Stimulated activated CD4-positive, alpha-beta T cell treated with anti-CD3 and anti-CD28 coated beads, Interleukin-15, amount 100 ng/mL, for 1 hour (primary cell): Measurements from ENCODE around the gene PCDHGB1.
"Not testable (repeated sequence)": the region's sequence is repeated elsewhere in the genome, so short reads cannot be mapped to it uniquely, and the experiment has no call there.

Source experiments
- DNase-seq, 2 donors: peaks; one replicate each; pipeline ENCODE4 v3.0.0-alpha.2; 2020; ENCODE audit warnings: low read depth in 1 of 2, low spot score in 1 of 2

Gene PCDHGB1

DNA sequence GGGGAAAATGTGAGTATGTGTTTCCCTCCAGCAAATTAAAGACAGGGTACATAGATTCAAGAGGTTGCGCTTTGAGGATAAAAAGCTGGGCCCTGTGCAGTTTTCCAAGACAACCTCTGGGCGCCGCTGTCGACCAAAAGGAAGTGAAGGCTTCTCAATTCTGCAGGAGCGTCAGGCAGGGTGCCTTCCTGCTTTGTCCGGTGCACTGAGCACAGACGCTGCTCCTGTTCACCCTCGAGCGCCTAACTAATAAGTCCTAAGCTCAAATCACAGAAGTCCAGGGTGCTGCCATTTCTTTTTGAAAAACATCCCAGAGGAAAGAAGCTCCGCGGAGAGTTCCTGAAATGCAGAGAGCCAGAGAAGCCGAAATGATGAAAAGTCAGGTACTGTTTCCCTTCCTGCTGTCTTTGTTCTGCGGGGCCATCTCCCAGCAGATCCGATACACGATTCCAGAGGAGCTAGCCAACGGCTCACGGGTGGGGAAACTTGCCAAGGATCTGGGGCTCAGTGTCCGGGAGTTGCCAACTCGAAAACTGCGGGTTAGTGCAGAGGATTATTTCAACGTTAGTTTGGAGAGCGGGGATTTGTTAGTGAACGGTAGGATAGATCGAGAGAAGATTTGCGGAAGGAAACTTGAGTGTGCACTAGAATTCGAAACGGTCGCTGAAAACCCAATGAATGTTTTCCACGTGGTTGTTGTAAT is at the start of gene PCDHGB1:
Gene PCDHGB1 (plus strand): TSS at position 183 of the 703 bp plus-strand sequence. CDS start 162 bp downstream, at position 345.
- DNase-seq: no peak

DNA sequence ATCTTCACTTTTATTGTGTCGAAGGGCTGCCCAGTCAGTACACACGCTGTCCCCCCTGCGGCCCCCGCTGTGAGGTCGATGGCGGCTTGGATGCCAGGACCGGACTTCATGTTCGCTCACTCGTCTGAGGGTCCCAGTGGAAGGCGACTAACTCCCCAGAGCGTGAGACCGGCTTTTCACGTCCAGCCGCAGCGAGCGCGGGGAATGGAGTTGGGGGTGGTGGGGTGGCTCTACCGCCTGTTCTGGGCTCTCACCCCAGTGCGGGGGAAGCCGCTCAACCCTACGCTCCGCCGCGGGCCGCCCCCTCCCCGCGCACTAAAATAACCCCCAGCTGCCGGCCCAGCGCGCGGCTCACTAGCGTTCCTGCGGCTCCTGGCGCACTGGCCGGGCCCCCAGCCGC is 46.1 kb upstream of the PCDHGB1 start, which contains the start of gene SLC25A2:
Gene SLC25A2 (minus strand): TSS at position 294 of the 400 bp plus-strand sequence. CDS start 184 bp downstream, at position 110.
- DNase-seq: no peak

DNA sequence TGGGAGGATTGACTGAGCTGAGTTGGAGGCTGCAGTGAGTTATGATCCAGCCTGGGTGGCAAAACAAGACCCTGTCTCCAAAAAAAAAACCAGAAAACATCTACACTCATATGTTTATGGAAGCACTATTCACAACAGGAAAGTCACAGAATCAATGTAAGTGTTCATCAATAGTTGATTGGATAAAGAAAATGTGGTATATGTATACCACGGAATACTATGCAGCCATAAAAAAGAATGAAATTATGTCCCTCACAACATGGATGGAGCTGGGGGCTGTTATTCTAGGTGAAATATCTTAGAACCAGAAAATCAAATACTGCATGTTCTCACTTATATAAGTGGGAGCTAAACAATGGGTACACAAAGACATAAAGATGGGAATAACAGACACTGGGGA is 43.3 kb upstream of the PCDHGB1 start:
- DNase-seq: no peak

DNA sequence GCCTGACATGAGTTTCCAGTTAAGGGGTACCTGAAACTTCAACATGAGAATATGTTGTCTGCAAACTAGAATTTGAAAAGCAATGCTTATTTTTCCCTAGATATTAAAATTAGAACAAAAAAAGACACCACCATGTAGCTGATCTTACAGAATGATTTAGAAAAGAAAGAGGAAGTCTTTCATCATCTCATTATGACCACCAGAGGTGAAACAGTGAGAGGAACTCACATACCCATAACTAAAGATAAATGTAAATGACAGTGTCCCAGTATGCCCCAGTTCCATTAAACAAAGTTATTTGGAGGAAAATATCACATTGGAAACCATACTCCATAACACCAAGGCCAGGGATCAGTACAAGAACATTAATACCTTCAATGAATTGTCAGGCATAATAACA is 36.2 kb upstream of the PCDHGB1 start:
- no peak for DNase-seq

DNA sequence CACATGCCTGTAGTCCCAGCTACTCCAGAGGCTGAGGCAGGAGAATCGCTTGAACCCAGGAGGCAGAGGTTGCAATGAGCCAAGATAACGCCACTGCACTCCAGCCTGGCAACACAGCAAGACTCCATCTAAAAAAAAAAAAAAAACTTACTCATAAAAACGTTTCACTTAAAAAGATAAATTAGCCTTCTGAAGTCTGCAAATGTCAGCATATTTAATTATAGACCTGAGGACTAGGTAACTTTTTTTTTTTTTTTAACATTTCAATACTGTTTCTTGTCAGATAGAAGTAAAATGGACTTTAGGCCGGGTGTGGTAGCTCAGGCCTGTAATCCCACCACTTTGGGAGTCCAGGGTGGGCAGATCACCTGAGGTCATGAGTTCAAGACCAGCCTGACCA is 32.9 kb upstream of the PCDHGB1 start:
- DNase-seq: not testable (repeated sequence)

DNA sequence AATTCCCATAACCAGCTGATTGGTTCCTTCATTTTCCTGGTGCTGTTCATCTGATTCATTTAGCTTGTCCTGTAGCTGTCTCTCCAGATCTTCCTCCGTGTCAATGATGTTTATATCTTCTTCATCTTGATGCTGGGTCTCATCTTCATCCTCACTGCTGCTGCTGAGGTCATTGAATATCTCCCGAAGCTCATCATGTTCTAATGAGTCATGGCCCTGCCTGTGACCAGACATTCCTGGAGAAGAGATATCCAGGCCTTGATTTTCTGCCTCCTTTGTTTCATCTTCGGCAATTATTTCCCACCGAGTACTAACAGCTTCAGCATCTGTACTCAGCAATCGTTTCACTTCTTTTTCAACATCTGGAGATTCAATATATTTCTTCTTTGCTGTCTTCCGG is 30.7 kb upstream of the PCDHGB1 start:
- DNase-seq: no peak

DNA sequence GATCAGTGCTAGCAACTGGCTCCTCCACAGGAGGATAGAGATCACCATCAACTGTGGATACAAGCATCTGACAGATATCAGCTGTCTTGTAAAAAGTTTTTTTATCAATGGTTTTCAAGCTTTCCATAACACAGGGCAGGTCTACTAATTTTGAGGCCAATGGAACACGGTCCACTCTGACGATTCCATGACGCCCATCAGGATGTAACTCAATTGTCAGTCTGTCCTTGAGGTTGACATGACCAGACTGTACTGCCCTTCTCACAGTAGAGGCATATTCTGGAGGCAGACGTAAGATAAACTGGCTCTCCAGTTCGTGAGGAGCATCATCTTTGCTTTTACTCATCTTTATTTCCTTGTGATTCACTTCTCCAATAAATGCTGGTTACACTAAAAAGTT is 30.2 kb upstream of the PCDHGB1 start:
- no peak for DNase-seq

DNA sequence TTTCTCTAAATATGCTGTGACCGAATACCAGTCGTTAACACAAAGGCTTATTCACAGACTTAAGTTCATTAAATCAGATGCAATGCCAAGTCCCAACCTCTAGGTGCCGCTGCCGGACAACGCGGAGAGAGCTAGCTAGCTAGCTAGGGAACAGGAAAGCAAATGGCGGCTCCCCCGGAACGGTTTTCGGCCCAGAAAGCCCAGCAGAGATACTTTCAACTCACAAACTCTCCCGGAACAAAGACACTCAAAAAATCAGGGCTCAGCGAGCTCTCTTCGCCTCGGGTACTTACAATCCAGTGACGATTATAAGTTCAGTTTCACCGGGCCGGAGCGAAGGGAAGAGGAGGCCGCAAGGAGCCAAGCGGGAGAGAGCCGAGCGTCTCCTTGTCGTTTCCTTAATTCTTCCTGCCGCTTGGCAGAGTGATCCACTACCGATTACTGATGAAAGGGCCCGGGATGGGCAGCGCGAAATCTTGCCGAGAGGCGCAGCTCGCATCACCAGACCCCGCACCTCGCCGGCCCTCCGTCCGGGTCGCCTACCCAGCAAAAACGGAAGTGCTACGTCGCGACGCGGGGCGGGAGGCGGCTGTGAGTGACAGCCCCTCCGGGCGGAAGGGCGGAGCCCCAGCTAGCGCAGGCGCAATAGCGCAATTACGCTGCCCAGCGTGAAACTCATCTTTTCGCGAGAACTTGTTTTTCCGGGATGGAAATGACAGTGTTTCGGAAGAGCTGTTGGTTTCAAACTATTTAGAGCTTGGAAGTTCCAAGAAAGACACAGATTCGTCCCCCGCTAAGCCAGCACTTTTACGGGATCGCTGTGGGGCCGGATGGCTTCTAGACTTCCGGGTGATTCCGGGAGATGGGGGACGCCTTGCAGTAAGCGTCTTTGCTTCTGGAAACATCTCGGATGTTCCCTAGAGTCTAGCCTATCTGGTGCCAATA is 29.4 kb upstream of the PCDHGB1 start, which contains the start of gene TAF7:
Gene TAF7 (minus strand): TSS at position 560 of the 945 bp plus-strand sequence. CDS start 740 bp downstream, outside the sequence.
- peak; percentile 82 to 87 for DNase-seq

DNA sequence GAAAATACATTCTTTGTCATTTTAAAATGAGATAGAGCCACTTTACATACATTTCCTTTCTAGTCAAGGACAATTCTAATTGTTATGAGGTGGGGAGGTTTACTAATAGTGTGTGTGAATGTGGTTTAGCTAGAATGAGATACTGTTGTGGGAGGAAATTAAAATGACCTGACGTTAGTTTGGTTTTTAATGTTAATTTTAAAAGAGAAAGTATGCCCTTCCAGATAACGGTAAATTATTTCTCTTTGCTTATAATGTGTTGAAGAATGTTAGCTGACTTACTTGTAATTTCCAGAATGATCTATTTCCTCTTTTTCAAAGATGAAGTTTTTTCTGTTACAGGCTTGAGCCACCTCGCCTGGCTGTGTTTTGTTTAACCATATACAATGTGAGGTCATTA is 27.6 kb upstream of the PCDHGB1 start:
- no peak for DNase-seq

DNA sequence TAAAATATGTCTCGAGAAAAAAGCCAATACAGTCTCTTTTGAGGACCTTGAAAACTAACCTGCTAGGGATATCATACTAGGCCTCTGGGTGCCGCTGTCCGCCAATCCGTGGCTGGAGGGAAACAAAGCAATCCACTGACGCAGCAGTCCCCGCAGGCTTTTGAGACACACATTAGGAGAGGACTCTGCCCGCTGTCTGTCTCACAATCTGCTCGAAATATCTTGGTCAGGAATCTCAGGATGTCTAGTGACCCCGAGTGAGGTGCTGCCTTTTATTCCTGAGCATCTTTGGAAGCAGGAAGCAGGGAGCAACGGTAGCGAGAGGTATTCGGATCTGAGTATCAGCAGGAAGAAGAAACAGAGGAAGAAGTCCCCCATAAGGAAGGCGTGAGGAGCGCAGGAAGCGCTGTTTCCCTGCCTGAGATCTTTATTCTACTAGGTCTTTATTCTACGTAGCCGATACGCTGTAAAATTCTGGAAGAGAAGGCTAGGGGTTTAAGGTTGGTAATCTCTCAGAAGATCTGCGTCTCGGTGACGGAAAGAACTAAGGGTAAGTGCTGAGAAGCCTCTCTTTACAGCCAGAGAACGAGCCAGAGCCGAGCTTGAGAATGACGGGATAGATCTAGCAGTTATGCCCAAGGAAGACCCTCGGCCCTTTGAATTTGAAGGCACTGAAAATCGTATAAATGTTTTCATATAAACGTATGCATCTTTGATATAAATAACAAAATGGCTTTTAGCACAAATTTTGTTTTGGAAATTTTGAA is 23.6 kb upstream of the PCDHGB1 start:
- peak; percentile 35 to 49 for DNase-seq

DNA sequence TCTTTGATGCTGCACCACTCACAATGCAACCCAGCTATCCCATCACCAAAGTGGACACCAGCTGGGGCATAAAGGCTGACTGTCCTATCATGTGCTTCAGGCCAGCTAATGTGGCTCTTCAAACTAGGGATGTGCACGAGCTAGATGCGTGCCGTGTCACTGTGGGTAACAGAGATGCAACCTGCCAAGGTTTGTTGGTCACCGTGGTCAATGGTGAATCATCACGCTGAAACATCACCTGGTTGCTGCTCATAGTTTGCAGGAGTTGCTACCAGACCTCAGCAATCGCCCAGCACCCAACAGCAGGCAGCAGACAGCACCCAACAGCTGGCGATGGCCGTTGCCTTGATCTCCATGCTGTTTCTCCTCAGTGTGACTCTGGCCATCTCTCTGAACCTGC is 21.7 kb upstream of the PCDHGB1 start:
- no peak for DNase-seq

DNA sequence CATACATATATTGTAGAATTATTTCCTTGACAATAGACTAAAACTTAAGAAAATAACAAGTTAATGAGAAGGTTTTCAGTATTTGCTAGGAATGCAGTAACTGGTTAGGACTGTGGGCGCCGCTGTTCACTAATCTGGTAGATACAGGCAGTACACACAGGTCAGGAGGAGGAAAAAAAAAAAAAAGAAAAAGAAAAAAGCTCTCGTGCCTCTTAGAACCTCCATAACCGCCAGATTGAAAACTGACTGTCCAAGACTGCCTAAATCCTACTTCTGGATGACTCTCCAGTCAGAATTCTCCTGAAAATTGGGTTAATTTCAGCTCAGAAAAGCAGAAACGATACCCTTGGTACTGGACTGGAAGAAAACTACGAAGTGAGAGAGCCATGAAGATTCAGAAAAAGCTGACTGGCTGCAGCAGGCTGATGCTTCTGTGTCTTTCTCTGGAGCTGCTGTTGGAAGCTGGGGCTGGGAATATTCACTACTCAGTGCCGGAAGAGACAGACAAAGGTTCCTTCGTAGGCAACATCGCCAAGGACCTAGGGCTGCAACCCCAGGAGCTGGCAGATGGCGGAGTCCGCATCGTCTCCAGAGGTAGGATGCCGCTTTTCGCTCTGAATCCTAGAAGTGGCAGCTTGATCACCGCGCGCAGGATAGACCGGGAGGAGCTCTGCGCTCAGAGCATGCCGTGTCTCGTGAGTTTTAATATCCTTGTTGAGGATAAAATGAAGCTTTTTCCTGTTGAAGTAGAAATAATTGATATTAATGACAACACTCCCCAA is 19.4 kb upstream of the PCDHGB1 start, which contains the start of gene PCDHGA1:
Gene PCDHGA1 (plus strand): TSS at position 216 of the 782 bp plus-strand sequence.
- no peak for DNase-seq

DNA sequence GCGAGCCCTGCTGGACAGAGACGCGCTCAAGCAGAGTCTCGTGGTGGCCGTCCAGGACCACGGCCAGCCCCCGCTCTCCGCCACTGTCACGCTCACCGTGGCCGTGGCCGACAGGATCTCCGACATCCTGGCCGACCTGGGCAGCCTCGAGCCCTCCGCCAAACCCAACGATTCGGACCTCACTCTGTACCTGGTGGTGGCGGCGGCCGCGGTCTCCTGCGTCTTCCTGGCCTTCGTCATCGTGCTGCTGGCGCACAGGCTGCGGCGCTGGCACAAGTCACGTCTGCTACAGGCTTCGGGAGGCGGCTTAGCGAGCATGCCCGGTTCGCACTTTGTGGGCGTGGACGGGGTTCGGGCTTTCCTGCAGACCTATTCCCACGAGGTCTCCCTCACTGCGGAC is 17.3 kb upstream of the PCDHGB1 start:
- DNase-seq: not testable (repeated sequence)

DNA sequence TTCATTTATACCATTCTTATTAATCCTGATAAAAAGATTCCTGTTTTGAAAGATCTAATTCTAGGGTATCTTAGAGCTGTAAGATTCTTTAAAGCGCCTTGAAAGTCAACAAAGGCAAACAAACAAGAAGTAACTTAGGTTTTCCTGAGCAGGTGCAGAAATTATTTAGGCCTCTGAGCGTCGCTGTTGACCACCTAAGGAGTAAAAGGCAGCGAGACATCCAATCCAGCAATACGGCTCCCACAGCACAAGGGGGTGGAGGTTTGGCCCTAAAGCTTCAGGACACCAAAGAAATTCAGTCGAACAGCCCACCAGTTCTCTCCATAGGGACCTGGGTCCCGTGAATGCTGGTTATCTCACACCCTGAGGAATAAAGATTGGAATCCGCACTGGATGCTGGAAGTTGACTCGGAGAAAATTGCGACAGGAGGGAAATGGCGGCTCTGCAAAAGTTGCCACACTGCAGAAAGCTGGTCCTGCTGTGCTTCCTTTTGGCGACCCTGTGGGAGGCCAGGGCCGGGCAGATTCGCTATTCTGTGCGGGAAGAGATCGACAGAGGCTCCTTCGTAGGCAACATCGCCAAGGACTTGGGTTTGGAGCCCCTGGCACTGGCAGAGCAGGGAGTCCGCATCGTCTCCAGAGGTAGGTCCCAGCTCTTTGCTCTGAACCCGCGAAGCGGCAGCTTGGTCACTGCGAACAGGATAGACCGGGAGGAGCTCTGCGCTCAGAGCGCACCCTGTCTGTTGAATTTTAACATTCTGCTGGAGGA is 11.2 kb upstream of the PCDHGB1 start, which contains the start of gene PCDHGA2:
Gene PCDHGA2 (plus strand): TSS at position 223 of the 769 bp plus-strand sequence.
- DNase-seq: no peak

DNA sequence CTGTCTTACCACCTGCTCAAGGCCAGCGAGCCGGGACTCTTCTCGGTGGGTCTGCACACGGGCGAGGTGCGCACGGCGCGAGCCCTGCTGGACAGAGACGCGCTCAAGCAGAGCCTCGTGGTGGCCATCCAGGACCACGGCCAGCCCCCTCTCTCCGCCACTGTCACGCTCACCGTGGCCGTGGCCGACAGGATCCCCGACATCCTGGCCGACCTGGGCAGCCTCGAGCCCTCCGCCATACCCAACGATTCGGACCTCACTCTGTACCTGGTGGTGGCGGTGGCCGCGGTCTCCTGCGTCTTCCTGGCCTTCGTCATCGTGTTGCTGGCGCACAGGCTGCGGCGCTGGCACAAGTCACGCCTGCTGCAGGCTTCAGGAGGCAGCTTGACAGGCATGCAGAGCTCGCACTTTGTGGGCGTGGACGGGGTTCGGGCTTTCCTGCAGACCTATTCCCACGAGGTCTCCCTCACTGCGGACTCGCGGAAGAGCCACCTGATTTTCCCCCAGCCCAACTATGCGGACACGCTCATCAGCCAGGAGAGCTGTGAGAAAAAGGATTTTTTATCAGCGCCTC is 9.0 kb upstream of the PCDHGB1 start:
- DNase-seq: not testable (repeated sequence)

DNA sequence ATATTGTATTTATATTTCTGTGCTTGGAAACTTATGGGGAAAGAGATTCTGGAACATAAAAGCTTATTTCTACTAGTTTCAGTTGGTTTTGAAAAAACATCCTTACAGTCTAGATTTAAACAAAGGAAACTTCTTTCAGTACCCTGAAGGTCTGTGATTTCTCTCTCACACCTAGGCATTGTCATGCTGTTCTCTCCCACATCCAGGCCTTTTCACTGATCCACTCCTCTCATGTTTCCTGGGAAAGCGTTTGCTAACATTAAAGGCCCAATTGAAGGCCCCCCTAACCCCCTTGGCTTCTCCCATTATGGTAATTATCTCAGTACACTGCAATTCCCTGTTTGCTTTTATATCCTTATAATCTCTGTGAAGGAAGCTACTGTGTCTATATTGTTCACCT is 7.1 kb upstream of the PCDHGB1 start:
- no peak for DNase-seq

DNA sequence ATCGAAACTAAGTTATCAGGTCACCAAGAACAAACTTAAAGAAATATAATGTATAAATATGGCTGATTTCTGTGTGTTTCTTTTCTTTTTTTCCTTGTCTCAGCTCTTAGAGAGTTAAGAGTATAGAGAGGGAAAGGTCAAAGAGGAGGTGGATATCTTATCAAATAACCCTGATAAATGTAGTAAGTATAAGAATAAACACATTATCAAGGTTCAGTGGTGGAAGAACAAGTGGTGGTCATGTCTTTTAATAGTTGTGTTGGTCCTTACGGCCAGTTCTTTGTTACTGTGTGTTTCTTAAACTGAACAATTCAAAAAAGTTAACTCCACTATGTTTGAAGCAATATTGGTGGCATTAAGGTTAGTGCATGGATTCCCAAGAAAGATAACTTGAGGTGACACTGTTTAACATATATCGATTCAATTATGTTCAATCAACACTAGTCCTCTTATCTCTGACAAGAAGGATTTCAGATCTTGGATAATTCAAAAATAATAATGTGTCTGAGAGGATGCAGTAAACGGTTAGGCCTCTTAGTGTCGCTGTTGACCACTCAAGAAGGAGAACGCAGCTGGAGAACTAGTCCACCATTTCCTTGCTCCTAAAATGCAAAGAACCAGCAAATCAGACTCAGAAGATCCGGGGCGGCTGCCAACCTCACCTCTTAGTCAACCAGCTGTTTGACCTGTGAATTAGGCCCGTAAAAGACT is 6.5 kb upstream of the PCDHGB1 start, which contains the start of gene PCDHGA3:
Gene PCDHGA3 (plus strand): TSS at position 588 of the 711 bp plus-strand sequence. CDS start 205 bp downstream, outside the sequence.
- no peak for DNase-seq

DNA sequence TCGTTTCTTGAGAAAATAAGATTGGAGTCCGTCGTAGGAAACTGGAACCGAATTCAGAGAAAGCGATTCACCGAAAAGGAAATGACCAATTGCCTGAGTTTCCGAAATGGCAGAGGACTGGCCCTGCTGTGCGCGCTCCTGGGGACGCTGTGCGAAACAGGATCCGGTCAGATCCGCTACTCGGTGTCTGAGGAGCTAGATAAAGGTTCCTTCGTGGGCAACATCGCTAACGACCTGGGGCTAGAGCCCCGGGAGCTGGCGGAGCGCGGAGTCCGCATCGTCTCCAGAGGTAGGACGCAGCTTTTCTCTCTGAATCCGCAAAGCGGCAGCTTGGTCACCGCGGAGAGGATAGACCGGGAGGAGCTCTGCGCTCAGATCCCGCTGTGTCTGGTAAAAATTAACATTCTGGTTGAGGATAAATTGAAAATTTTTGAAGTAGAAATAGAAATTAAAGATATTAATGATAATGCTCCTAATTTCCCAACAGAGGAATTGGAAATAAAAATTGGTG is 5.9 kb upstream of the PCDHGB1 start:
- no peak for DNase-seq
